ENCODE measurements around the gene NR1H2.

Gene NR1H2

DNA sequence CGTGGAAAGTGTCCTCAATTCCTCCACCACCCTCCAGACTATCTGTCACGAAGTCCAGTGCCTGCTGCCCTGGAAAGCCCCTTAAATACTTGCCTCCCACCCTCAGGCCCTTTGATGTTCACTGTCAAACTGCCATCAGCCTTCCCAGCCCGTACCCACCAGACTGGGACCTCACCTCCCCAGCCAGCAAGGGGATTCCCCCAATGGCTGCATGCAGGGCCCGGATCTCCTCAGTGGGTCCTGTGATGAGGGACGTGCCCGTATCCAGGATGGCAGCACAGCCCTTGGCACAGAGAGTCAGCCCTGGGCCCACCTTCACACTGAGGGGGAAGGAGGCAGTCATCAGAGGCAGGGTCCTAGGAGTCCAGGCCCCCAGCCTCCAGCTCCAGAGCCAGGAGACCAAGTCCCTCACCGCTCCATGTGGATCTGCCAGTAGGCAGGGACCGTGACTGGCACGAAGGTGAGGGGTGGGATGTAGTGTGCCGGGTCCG, 16.9 kb upstream of the NR1H2 start:
- H3K4me3 ChIP-seq (ENCODE audit: low read depth, low read length): peak overlapping the region; percentile 81
- no peak for TF ChIP-seq CTCF (IDR thresholded peaks at IDR 0.05; ENCODE audit: insufficient read depth, low read depth, low read length, missing control alignments)
- DNase-seq (ENCODE audit: low read depth): no peak

DNA sequence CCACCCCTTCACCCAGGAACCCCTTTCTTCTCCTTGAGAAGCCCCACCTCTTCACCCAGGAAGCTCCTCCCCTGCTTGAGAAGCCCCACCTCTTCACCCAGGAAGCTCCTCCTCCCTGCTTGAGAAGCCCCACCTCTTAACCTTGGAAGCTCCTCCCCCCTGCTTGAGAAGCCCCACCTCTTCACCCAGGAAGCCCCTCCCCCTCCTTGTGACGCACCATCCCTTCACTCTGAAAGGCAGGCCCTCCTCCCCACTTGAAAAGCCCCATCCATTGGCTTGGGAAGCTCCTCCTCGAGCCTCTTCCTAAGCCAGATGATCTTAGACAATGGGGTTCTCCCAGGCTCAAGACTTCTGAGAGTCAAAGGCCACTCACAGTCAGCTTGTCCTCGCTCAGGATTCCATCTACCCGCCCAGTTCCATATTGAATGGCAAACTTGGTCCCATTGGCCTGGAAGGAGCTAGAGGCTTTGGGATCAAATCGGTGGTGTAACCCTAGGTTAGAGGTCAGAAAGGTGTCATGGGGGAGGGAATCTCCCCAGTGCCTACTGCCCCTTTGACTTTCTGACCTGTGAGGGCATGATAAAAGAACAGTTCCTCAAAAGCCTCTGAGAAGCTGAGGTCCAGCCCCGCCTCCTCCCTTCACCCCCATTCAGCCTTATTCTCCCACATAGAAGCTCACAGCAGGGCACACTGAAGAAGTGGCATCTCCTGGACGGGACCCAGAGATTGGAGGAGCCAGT, 14.8 kb upstream of the NR1H2 start:
- peak; percentile 80 for DNase-seq (ENCODE audit: low read depth)
- no peak for TF ChIP-seq CTCF (IDR thresholded peaks at IDR 0.05; ENCODE audit: insufficient read depth, low read depth, low read length, missing control alignments)
- no peak overlapping the region for H3K4me3 ChIP-seq (ENCODE audit: low read depth, low read length)

- H3K4me3 ChIP-seq (ENCODE audit: low read depth, low read length): no peak overlapping the region
- TF ChIP-seq CTCF (IDR thresholded peaks at IDR 0.05; ENCODE audit: insufficient read depth, low read depth, low read length, missing control alignments): no peak
- no peak for DNase-seq (ENCODE audit: low read depth)
Observed at GRCh38 chr19:50362030-50362412, 14.2 kb upstream of the NR1H2 start.

DNA sequence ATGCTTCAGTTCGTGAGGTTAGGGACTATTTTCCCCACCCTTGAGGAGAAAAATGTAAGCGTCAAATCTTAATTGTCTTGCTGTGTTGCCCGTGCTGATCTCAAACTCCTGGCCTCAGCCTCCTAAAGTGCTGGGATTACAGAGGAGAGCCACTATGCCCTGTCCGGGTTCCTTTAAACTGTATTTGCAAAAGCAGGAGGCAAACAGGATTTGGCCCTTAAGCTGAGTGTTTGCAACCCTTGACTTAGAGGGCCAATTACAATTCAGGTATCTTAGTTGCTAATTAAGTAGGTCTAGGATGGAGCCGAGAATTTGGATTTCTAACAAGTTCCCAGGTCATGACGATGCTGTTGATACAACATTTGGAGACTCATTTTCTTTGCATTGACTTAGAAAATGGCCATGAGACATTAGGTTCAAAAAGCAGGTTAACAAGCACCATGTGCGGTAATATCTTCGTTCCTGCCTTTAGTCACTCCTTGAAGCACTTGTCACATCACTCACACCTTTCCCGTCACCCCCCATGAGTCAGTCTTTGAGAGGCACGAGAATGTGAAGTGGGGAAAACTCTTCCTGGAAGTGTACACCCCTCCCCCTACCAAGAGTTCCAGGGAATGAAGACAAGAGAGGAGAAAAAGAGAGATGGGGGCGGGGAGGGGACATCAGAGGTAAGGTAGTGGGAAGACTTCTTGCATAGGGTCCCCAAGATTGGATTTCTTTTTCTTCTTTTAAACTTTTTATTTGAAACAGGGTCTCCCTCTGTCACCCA, 13.4 kb upstream of the NR1H2 start:
- H3K4me3 ChIP-seq (ENCODE audit: low read depth, low read length): no peak overlapping the region
- DNase-seq (ENCODE audit: low read depth): no peak
- no peak for TF ChIP-seq CTCF (IDR thresholded peaks at IDR 0.05; ENCODE audit: insufficient read depth, low read depth, low read length, missing control alignments)

GRCh38 chr19:50365434-50366306, 10.6 kb upstream of the NR1H2 start, which contains the start of gene NAPSA:
TSS of gene NAPSA (minus strand) at chr19:50365639. CDS start at chr19:50365621, 18 bp downstream.
- TF ChIP-seq CTCF (IDR thresholded peaks at IDR 0.05; ENCODE audit: insufficient read depth, low read depth, low read length, missing control alignments): no peak
- peak within 1 kb of the TSS; percentile 29 for H3K4me3 ChIP-seq (ENCODE audit: low read depth, low read length)
- peak; percentile 74 for DNase-seq (ENCODE audit: low read depth)

Data from GM12865 (cell line).